K562 (cell line): ENCODE results near the gene DUOXA2. TPM values are rescaled to one million over a fixed set of nuclear protein-coding genes. Genes with fewer than 3 reads are reported as not detected.

ENCODE experiments used
- ARID1B ChIP-seq: fragments of 450-650 bp; IDR thresholded peaks from 2 replicates; pipeline ENCODE4 v1.6.1; 2016; ENCODE audit warnings: antibody characterized with exemption, mild to moderate bottlenecking, inconsistent platforms
- ATF3 ChIP-seq, 2 experiments: fragments of 450-650 bp in 1 of 2; sonication (generic) in 1 of 2; formaldehyde crosslinking in 1 of 2; IDR thresholded peaks in 1 of 2; conservative IDR thresholded peaks in 1 of 2; 2 replicates each; pipeline versions ENCODE4 v1.6.1 to v1.8.1; 2016 to 2023; ENCODE audit warnings: mild to moderate bottlenecking in 2 of 2, moderate library complexity in 2 of 2, inconsistent platforms in 1 of 2, missing genetic modification reagents in 1 of 2
- C11orf30 ChIP-seq: fragments of 450-650 bp; IDR thresholded peaks from 2 replicates; pipeline ENCODE4 v1.6.1; 2016; ENCODE audit warnings: low read depth, mild to moderate bottlenecking
- CAMTA2 ChIP-seq: fragments of 250-450 bp; sonication (Bioruptor Pico); conservative IDR thresholded peaks from 2 replicates; pipeline ENCODE4 v1.5.1; 2022
- CCAR2 ChIP-seq: fragments of 200-400 bp; formaldehyde crosslinking; IDR thresholded peaks from 2 replicates; pipeline ENCODE4 v1.6.1; 2017; ENCODE audit warnings: mild to moderate bottlenecking, low read depth, low read length
- CTBP1 ChIP-seq: fragments of 450-650 bp; IDR thresholded peaks from 2 replicates; pipeline ENCODE4 v1.6.1; 2016; ENCODE audit warnings: borderline replicate concordance
- E2F8 ChIP-seq: fragments of 450-650 bp; IDR thresholded peaks from 2 replicates; pipeline ENCODE4 v1.7.1; 2018; ENCODE audit warnings: mild to moderate bottlenecking, low read depth; ENCODE audit not compliant: partially characterized antibody
- EZH2 ChIP-seq: IDR thresholded peaks from 2 replicates; pipeline ENCODE4 v1.6.1; 2012; ENCODE audit warnings: low read depth, mild to moderate bottlenecking, inconsistent platforms, low read length, borderline replicate concordance
- GTF2A2 ChIP-seq: IDR thresholded peaks from 2 replicates; pipeline ENCODE4 v1.6.1; 2016; ENCODE audit warnings: mild to moderate bottlenecking, missing genetic modification characterization, missing compliant biosample characterization
- HDAC1 ChIP-seq, 2 experiments: fragments of 450-650 bp; IDR thresholded peaks; 2 replicates each; pipeline ENCODE4 v1.6.1; 2016 to 2017; ENCODE audit warnings: inconsistent platforms in 1 of 2, mild to moderate bottlenecking in 1 of 2, moderate library complexity in 1 of 2
- HMGN3 ChIP-seq: IDR thresholded peaks from 2 replicates; pipeline ENCODE4 v1.6.1; 2011; ENCODE audit warnings: borderline replicate concordance, low read depth, mild to moderate bottlenecking, mixed read lengths, low read length; ENCODE audit not compliant: insufficient read length; ENCODE audit errors: extremely low read depth
- JUND ChIP-seq, 2 experiments: IDR thresholded peaks; 2 replicates in 1 of 2; 3 replicates in 1 of 2; pipeline ENCODE4 v1.6.1; 2011; ENCODE audit warnings: borderline replicate concordance in 2 of 2, low read depth in 2 of 2, low read length in 2 of 2, improper control_type of control experiment in 1 of 2, missing biosample characterization in 1 of 2, missing genetic modification characterization in 1 of 2, missing genetic modification reagents in 1 of 2
- SMARCA4 ChIP-seq: fragments of 450-650 bp; IDR thresholded peaks from 2 replicates; pipeline ENCODE4 v1.6.1; 2016
- SMARCE1 ChIP-seq: fragments of 450-650 bp; IDR thresholded peaks from 2 replicates; pipeline ENCODE4 v1.7.1; 2016; ENCODE audit warnings: mild to moderate bottlenecking
- TSHZ1 ChIP-seq: fragments of 250-450 bp; sonication (Bioruptor Pico); IDR thresholded peaks from 2 replicates; pipeline ENCODE4 v1.4.0; 2020; ENCODE audit warnings: mild to moderate bottlenecking, moderate library complexity
- polyA plus RNA-seq, 8 experiments: library from polyadenylated mRNA; depleted of rRNA in 4 of 8; stranded (reverse) in 5 of 8; unstranded in 3 of 8; fragments of >200 nt; fragmentation: Nextera tagmentation in 2 of 8; fragmentation: Illumina TruSeq in 1 of 8; extraction: Ambion mirVana in 2 of 8; extraction: Trizol in 1 of 8; gene quantifications; 2 replicates each; pipeline versions ENCODE4 v1.2.1 to v1.2.3, GENCODE V29; 2011 to 2014; ENCODE audit warnings: inconsistent platforms in 1 of 8, missing spikeins in 1 of 8
- total RNA-seq, 7 experiments: library from RNA; depleted of rRNA in 6 of 7; stranded (reverse); fragments of >200 nt in 6 of 7; fragmentation: Illumina TruSeq in 2 of 7; extraction: Trizol in 2 of 7; gene quantifications; 2 replicates each; pipeline versions ENCODE4 v1.2.1 to v1.2.3, GENCODE V29; 2011 to 2021; ENCODE audit warnings: low replicate concordance in 1 of 7

The DUOXA2 gene
- total and polyA plus RNA-seq, 9 of the 15 experiments (the other 6 are each of a cell fraction or from before 2014, with no cell fraction given) = not detected

- TF ChIP-seq ATF3 (IDR thresholded peaks at IDR 0.05) = peak; percentile 63
- no peak for TF ChIP-seq ATF3 (CRISPR knock-in tag; conservative IDR thresholded peaks at IDR 0.05)
- TF ChIP-seq CTBP1 = 0 out of 2 replicates have a peak, but pooled peaks have one; percentile 51
- TF ChIP-seq HDAC1 (IDR thresholded peaks at IDR 0.05) = 0 out of 4 replicates have a peak, but pooled peaks of 1 of the 2 experiments have one; percentile 14
- TF ChIP-seq C11orf30 = no peak
- no peak for TF ChIP-seq TSHZ1 (CRISPR knock-in tag)
- no peak for TF ChIP-seq EZH2
- TF ChIP-seq ARID1B = peak; percentile 55
- TF ChIP-seq CCAR2 = no peak
- TF ChIP-seq E2F8 = no peak
- no peak for TF ChIP-seq CAMTA2
- no peak for TF ChIP-seq SMARCE1
- TF ChIP-seq SMARCA4 = 0 out of 2 replicates have a peak, but pooled peaks have one; percentile 32
- peak; percentile 36; the same call in 1 of the 2 replicates for TF ChIP-seq JUND (IDR thresholded peaks at IDR 0.05; ENCODE audit: borderline replicate concordance, low read depth, low read length)
- no peak; the same call in 2 of the 3 replicates for TF ChIP-seq JUND (tag; IDR thresholded peaks at IDR 0.05; ENCODE audit: borderline replicate concordance, low read depth, low read length)
- no peak for TF ChIP-seq GTF2A2 (tag)
- no peak for TF ChIP-seq HMGN3
Observed at GRCh38 chr15:45156744-45157455, 42.8 kb downstream of the DUOXA2 start (continued).
